Medulla oblongata (tissue), 1 donor: ENCODE data around the gene MIF4GD.
A peak's percentile ranks its signal among the peaks of the same experiment; 100 is the strongest.
"Not testable (repeated sequence)": the region's sequence is repeated elsewhere in the genome, so short reads cannot be mapped to it uniquely, and the experiment has no call there.

ENCODE experiments used
- DNase-seq: peaks from one replicate; pipeline ENCODE4 v3.0.0-alpha.2; 2015; ENCODE audit errors: extremely low spot score

Gene MIF4GD

GRCh38 chr17:75260641-75261335 is 10.2 kb downstream of the MIF4GD start:
- no peak for DNase-seq

DNA sequence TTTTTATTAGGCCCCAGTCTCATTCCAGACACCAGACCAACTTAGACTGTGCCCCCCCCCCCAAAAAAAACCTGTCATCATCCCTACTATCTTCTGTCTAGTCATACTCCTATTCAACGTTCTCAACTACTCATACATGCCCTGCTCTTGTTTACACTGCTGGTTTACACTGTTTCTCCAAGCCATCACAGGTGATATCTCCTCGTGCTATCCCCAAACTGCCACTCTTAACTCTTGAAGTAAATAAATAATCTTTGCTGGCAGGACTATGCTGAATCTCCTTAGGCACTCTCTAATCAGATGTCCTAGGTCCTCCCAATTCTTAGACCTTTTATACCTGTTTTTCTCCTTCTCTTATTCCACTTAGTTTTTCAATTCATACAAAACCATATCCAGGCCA is 13.8 kb downstream of the MIF4GD start:
- DNase-seq, result not testable (repeated sequence)

DNA sequence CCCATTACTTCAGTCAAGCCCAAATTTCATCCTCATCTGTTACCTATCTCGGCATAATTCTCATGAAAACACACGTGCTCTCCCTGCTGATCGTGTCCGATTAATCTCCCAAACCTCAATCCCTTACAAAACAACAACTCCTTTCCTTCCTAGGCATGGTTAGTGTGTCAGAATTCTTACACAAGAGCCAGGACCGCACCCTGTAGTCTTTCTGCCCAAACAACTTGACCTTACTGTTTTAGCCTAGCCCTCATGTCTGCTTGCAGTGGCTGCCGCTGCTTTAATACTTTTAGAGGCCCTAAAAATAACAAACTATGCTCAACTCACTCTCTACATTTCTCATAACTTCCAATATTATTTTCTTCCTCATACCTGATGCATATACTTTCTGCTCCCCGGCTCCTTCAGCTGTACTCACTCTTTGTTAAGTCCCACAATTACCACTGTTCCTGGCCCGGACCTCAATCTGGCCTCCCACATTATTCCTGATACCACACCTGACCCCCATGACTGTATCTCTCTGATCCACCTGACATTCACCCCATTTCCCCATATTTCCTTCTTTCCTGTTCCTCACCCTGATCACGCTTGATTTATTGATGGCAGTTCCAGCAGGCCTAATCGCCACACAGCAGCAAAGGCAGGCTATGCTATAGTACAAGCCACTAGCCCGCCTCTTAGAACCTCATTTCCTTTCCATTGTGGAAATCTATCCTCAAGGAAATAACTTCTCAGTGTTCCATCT is 14.9 kb downstream of the MIF4GD start:
- not testable (repeated sequence) for DNase-seq

DNA sequence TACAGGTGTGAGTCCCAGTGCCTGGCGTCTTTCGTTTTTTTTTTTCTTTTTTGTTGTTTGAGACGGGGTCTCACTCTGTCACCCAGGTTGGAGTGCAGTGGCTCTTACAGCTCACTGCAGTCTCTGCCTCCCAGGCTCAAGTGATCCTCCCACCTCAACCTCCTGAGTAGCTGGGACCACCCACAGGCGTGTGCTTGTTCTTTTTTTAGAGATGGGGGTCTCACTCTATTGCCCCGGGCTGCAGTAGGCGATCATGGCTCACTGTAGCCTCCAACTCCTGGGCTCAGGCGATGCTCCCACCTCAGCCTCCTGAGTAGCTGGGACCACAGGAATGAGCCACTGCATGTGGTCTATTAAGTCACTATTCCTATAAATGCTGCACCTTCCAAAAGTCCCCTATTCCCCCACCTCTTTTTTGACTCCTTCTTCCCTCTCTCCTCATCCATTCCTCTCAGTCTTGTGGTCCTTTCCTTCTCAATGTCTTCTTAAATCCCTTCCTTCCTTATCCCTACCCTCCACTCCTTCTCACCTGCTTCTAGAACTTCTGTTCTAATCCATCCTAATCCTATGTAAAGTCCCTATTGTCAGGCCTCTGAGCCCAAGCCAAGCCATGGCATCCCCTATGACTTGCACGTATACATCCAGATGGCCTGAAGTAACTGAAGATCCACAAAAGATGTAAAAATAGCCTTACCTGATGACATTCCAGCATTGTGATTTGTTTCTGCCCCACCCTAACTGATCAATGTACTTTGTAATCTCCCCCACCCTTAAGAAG is 18.8 kb downstream of the MIF4GD start:
- DNase-seq, result no peak

DNA sequence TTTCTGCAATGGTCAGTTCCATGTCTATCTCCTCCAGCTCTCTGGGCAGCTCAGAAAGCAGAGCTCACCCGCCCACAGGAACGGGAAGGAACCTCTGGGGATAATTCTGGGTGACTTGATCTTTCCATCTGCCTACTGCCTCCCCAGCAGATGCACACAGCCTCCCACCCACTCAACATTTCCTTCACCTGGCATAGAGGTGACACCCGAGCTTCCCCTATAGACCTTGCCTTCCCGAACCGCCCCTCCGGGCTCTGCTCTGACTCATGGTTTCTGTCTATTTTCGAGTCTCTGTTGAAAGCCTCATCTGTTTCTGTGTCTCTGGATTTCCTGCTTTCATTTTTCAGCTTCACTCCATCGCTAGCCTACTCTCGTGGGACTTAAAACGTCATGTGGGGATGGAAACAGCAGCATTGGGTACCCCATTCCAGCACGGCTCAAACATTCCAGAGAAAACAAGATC is 21.0 kb downstream of the MIF4GD start:
- no peak for DNase-seq

- DNase-seq, result no peak
Measured at GRCh38 chr17:75249564-75249963, 21.5 kb downstream of the MIF4GD start.

- no peak for DNase-seq
Measured at GRCh38 chr17:75246404-75246803, 24.6 kb downstream of the MIF4GD start.

DNA sequence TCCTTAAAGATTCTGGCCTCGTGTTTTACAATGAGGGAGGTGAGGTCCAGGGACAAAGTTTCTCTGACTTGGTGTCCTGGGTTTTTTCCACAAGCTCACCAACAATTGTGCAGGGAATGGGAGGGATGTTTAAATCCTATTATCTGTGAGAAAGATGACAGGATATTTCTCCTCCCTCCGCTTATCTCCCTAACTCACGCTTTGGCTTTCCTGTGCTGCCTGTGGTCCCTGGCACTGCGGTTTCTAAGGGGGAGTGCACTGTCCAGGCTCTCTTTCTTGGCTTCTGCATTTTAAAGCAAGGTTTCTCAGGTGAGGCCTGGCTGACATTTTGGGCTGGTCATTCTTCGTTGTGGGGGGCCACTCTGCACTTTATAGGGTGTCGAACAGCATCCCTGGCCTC is 26.0 kb downstream of the MIF4GD start:
- DNase-seq, result no peak

DNA sequence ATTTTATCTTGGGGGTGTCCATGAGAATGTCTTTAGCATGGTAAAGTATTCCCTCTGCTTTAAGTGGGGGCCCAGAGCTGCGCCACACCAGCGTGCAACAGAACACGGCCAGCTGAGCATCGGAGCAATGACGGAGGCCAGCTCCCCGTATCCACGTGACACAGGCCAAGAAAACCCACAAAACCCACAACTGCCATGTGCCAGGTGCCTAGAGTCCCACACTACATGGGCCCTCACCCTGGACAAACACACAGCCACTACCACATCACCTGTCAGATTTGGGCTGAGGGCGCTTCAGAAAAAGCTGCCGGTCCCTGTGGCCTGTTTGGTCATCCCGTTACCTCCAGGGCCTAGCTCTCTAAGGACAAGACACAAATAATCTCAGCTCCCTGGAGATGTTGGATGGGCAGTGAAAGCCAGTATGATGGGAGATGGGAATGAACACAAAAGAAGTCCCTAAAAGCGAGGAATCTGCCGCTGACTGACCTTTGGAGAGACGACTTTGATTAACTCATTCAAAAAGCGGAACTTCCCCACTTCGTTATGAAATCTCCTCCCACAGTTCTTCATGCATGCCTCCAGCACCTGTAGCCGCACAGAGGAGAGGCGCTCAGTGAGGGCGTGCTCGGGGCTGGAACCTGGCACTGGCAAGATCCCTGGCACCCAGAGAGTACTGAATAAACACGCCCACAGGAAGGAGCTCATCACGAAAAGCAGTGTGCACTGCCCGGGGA is 26.7 kb downstream of the MIF4GD start:
- no peak for DNase-seq

DNA sequence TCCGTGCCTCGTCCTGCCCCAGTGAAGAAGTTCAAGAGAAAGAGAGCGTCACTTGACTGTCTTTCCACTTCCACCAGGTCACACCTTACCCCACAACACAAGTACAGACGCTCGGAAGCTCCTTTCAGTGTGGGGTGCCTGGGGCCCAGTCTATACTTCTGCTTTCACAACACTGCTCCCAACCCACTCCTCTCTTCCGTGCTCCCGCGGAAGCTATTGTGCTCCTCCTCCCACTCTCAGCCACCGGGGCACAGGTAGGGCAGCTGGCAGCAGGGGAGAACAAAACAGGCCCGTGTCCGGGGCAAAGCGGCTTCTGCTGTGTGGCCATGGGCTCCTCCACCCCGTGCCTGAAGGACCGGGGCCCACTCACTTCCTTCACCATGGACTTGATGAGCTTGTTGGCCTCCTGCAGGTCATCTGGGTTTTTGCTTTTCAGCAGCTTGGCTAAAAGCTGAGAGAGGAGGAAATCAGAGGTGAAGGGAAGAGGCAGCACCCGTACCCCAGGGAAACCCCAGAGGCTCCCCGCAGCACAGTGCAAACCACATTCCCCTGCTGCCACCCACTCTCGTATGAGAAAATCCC is 28.5 kb downstream of the MIF4GD start:
- peak; percentile 32 for DNase-seq

GRCh38 chr17:75241996-75242460 is 29.0 kb downstream of the MIF4GD start:
- DNase-seq, result no peak

DNA sequence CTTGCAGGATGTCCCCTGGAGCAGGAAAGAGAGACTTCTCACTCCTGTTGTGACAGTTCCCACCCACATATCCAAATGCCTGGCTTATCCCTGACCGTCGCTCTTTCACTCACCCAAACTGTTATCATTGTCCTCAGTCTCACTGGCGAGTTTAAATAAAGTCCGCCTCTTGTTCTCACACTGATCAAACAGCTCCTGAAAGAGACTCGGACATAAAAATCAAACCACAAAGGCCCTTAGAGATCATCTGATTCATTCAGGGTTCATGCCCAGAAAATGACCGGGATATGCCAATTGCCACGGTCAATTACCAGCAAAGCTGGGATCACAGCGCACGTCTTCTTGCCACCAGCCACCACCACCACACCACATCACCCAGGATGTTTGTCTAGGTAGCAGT is 29.5 kb downstream of the MIF4GD start:
- no peak for DNase-seq

DNA sequence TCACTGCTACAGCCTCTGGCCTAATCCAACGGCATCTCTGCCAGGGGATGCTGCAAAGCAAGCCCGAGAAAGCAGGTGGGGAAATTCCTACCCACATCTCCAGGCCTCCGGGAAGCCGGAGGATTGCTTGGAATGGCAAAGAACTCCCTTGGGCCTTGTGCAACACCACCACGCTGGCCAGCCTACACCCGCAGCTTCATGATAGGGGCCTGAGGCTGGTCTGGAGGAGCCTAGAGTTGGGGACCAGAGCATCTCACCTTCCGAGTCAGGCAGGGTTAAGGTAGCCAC is 29.9 kb downstream of the MIF4GD start:
- DNase-seq, result no peak

- no peak for DNase-seq
Measured at GRCh38 chr17:75240394-75241142, 30.5 kb downstream of the MIF4GD start.

DNA sequence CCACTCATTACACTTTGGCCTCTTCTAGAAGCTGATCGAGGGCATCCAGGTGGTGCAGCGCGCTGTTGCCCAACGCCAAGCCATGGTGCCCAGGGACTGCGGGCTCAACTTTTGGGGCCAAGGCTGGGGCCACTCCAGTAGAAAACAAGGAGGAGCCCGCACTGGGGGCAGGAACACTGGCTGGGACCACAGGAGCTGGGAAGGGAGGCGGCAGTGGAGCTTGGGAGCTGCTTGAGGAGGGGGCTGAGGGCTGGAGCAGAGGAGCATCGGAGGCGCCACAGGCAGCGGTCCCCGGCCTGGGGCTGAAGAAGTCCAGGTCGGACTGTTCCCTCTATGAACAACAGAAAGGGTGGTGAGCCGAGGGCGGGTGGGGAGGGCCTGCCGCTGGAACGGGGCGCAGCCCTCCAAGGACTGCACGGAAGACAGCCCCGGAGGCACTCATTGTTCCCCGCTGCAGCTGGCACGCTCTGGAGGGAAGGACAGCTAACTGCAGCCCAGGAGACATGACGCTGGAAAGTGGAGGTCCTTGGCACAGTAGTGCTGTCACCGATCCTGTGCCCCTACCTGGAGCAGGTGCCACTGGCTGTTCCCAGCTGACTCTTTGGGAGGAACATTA is 31.1 kb downstream of the MIF4GD start:
- DNase-seq, result no peak

GRCh38 chr17:75239214-75239613 is 31.8 kb downstream of the MIF4GD start:
- no peak for DNase-seq

DNA sequence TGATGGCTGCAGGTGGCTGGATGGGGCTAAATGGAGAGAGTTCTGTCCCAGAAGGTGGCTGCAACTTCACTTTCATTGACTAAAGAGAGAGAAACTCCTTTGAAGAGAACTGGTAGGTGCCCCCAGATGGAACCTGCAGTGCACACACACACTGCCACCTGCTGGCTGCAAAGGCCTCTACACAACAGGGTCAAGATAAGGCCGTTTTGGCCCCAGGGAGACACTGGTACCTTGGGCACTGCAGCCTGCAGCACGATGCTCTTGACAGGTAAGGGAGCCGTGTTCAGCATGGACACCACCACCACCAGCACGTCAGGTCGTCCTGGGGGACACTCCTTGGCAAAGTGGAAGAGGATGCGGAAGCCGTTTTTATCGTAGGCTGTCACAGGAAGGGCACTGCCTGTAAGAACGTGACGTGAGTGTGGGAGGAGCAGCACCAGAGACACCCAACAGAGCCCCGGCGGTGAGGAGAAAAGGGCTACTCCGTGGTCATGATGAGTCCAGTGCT is 32.3 kb downstream of the MIF4GD start:
- DNase-seq, result peak; percentile 59

DNA sequence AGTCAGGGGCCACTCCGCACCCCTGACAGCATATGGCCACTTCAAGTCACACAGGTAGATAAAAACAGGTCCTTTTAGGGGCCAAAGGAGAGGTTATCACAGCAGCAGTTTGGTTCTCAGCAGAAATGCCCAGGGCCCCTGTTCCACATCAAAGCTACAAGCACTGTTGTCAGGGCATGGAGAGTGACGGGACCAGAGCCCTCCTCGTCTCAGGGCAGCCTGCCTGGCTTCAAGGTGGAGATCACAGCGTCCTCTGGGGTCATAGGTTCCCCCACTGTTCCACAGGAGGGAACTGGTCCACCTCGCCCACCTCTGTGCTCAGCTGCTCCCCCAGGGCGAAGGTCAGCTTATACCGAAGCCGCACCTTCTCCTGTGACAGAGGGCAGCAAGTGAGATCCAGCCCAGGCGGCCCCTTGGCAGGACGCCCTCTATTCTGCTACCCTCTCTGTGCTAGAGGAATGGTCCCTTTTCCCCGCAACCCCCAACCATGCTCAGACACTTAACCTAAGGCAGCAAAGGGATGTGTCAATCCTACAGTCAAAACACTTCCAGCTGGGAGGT is 32.9 kb downstream of the MIF4GD start:
- no peak for DNase-seq

GRCh38 chr17:75237100-75238014 is 33.7 kb downstream of the MIF4GD start:
- no peak for DNase-seq
